CD4-positive, alpha-beta T cell treated with Interleukin-2 at 100 ng/mL for 4 hours (primary cell): ENCODE measurements around the gene SFI1.
"Not testable (repeated sequence)": the region's sequence is repeated elsewhere in the genome, so short reads cannot be mapped to it uniquely, and the experiment has no call there.

ENCODE experiments used
- DNase-seq: peaks from one replicate; pipeline ENCODE4 v3.0.0-alpha.2; 2020; ENCODE audit warnings: low spot score

The SFI1 gene, protein sequence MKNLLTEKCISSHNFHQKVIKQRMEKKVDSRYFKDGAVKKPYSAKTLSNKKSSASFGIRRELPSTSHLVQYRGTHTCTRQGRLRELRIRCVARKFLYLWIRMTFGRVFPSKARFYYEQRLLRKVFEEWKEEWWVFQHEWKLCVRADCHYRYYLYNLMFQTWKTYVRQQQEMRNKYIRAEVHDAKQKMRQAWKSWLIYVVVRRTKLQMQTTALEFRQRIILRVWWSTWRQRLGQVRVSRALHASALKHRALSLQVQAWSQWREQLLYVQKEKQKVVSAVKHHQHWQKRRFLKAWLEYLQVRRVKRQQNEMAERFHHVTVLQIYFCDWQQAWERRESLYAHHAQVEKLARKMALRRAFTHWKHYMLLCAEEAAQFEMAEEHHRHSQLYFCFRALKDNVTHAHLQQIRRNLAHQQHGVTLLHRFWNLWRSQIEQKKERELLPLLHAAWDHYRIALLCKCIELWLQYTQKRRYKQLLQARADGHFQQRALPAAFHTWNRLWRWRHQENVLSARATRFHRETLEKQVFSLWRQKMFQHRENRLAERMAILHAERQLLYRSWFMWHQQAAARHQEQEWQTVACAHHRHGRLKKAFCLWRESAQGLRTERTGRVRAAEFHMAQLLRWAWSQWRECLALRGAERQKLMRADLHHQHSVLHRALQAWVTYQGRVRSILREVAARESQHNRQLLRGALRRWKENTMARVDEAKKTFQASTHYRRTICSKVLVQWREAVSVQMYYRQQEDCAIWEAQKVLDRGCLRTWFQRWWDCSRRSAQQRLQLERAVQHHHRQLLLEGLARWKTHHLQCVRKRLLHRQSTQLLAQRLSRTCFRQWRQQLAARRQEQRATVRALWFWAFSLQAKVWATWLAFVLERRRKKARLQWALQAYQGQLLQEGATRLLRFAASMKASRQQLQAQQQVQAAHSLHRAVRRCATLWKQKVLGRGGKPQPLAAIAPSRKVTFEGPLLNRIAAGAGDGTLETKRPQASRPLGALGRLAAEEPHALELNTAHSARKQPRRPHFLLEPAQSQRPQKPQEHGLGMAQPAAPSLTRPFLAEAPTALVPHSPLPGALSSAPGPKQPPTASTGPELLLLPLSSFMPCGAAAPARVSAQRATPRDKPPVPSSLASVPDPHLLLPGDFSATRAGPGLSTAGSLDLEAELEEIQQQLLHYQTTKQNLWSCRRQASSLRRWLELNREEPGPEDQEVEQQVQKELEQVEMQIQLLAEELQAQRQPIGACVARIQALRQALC

DNA sequence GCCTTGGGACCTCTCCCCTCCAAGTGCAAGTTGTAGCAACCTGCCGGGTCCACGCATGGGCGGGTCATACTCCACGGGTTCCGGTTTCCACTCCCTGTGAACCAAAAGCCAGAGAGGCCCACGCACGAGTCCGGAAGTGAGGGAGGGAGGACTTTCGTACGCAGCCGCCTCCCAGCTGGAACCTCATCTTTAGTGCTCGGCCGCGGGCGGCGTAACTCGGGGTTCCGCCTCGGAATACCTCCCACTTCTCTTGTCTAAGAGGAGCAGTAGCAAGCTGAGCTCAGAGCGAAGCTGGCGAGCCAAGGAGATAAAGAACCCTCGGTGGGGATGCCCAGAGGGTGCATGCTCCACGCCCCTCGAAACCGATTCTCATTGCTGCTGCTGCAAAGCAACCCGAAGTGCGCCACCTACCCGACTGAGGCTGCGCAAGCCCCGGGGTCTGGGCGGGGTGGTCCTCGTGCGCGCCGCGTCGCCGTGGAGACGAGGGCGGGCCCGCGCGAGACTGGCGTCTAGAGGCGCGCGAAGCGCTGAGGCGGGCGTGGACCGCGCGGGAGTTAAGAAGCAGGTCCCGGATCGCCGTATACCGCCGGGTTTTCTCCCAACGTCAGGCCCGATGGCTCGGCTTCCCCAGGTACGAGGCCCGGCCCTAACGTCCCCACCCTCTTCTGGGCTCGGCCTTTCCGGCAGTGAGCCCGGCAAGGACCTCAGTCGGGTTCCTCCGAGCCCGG lies at the start of gene SFI1:
SFI1 (plus strand) TSS at position 530 of the 728 bp plus-strand sequence. CDS start 11,749 bp downstream, outside the sequence.
- peak; percentile 96 for DNase-seq

DNA sequence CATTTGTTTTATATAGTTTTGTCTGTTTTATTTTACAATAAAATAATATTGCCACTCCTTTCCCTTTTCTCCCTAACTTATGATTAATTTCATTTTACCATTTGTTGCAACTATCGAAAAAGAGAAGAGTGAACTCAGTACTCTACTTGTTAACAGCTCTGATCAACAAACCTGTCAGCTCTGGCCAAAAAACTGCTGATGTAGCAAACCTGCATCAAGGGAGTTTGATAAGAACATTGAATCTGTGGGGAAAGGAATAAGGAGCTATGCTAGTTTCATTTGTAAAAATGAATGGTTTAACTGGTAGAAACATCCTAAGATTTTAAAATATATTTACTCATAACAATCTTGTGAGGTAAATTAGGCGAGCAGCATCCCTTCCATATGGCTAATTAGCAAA lies 49.6 kb upstream of the SFI1 start:
- DNase-seq: no peak

DNA sequence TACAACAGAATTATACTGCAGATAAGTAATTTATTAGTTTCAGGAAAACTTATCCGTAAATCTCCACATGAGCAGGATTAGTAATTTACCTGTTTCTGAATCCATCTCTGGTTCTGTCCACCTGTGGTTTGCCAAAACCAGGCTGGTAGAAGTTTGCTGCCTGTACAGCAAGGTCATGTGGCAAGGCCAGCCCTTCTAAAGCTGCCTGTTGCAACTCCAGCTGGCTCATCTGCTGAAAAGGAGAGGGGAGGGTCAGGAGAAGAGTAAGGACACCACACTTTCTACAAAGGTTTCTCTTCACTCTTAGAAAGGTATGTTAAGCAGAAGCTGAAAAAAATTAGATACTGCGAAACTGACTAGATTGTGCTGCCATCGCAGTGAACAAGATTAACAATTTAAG lies 49.0 kb upstream of the SFI1 start:
- DNase-seq: no peak

DNA sequence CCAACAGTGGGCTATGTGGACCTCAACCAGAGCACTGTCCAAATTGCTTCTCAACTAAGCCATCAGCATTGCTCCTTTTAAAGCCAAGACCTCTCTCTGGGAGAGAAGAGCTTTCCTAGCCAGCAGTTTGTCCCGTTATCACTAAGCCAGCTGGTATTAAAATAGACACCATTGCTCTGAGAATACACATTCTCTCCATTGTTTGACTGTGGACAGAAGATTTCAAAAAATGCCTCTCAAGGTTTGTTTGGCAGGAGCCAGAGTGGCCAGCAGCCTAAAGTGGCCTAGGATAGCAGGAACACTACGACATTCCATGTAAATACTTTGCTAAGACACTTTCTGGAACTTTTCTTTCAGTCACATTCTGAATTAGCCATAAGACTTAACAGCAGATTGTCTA lies 48.0 kb upstream of the SFI1 start:
- DNase-seq: no peak

DNA sequence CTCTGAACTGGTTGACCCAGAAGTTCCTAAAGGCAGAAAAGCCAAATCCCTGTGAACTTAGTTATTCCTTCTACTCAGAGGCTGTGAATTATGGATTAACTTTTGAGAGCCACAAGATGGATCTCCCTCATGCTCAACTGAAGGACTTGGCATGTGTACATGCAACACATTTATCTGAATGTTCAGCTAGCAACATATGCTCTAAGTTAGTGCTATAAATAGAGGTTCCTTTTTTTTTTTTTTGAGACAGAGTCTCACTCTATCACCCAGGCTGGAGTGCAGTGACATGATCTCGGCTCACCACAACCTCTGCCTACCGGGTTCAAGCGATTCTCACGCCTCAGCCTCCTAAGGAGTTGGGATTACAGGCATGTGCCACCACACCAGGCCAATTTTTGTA lies 46.8 kb upstream of the SFI1 start:
- no peak for DNase-seq

DNA sequence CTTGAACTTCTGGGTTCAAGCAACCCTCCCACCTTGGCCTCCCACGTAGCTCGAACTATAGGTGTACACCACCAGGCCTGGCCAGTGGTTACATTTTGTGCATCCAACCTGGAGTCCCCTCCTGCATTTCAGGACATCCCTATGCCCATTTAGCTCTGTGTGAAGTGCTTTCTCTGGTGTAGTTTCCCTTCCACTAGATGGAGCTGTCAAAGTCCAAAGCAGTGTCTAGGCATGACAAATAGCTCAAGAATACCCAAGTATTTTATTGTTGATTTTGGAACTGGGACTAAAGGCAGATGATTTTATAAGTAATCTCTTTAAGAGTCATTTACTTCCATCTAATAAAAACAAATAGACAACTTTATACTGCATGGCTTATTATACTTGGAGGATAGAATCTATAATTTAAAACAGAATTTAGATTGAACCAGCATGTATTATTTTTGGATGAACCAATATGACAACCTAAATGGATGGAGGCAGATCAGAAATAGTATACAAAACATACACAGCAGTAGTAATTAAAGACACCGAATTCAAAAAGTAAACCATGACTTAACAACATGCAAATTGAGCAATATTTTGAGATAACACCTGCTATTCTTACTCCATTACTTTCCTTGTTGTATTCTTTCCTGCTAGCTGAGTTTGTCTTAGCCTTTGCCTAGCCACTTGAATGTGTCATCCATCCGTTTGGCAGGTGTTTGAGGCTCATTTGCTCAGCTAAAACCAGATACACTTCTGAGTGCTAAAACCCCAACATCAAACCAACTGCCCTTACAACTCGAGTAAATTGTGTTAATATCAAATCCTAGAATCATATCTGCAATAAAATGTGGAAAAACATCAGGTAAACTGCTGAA lies 44.4 kb upstream of the SFI1 start:
- peak; percentile 35 for DNase-seq

DNA sequence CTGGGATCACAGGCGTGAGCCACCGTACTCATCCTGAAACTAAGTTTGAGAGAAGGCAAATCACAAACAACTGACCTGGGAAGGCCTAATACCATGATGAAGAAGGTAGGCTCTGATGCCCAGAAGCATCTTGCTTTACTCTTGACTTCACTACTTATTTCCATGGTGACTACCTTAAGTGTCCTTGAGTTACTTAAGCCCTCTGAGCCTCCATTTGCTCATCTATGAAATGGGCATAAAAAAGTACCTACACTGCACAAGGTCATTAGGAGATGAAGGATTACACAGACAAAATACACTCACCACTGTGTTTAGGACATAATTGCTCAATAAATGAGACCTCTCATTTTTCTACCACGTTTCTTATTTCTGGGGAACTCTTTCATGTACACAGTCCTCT lies 34.6 kb upstream of the SFI1 start:
- no peak for DNase-seq

DNA sequence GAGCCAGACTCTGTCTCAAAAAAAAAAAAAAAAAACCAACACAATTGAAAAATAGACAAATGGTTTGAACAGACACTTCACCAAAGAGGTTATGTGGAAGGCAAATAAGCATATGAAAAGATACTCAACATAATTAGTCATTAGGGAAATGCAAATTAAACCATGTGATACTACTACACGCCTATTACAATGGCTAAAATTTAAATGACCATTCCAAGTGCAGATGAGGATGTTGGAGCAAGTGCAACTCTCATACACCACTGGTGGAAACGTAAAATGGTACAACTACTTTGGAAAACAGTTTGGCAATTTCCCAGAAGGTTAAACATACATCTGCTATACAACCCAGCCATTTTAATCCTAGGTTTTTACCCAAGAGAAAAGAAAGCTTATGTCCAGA lies 31.0 kb upstream of the SFI1 start:
- DNase-seq: no peak

DNA sequence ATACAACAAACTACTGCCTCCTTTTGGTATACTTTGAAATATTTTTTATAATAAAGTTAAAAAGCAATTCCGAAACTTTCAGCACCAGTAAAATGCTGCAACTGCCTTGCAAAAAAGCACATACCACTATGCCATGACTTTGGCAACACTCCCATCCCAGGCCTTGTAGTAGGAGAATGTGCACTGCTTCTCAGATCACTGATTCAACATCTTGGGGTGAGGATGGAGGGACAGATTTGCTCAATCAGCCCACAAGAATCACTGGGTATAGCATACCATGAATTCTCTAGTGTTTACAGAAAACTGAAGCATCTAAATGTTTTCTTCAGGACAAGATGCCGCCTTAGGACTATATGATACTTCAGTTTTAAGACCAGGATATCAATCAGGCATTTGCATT lies 21.6 kb upstream of the SFI1 start:
- DNase-seq: no peak

DNA sequence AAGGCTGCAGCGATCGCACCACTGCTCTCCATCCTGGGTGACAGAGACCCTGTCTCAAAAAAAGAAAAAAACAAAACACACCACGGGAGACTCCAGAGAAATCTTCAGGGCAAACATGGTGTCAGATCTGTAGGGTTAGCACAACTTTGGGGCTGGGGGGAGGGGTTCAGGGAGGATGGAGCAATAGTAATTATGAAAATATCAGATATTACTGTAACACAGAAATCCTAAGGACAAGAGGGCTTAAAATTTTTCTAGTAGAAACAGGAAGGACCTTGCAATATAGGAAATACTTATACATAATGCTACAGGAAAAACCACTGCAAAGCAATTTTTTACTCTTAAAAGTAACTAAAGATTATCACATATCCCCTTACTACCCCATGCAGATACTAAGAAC lies 20.5 kb upstream of the SFI1 start:
- no peak for DNase-seq

DNA sequence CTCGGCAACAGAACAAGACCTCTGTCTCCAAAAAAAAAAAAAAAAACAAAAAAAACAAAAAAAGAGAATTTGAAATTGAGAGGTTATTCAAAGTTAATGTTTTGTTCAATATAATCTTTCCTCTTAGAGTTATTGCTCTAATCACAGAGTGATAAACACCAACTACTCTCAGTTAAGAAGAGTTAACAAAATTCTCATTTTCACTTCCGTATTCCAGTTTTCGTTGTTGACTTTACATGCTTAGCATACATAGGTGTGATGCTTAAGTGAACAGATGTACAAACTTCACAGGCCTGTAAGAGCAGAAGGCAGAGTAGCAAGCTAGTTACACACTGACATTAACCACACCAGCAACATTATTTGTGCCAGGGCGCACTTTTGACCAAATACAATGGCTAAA lies 19.0 kb upstream of the SFI1 start:
- no peak for DNase-seq

DNA sequence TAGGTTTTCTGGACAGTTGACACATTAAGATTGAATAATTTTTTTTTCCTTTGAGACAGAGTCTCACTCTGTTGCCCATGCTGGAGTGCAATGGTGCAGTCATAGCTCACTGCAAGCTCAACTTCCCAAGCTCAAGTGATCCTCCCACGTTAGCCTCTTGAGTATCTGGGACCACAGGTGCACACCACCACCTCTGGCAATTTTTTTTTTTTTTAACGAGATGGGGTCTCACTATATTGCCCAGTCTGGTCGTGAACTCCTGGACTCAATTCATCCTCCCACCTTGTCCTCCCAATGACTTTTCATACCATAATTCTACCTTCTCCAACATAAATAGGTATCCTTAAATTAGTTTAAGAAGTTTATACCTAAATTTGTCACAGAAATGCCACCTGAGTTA lies 15.2 kb upstream of the SFI1 start:
- no peak for DNase-seq

DNA sequence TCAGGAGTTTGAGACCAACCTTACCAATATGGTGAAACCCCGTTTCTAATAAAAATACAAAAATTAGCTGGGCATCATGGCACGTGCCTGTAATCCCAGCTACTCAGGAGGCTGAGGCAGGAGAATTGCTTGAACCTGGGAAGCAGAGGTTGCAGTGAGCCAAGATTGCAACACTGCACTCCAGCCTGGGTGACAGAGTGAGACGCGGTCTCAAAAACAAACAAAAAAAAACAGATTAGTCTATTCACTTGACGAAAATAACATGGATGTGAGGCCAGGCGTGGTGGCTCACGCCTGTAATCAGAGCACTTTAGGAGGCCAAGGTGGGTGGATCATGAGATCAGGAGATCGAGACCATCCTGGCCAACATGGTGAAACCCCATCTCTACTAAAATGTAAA lies 13.9 kb upstream of the SFI1 start:
- DNase-seq: not testable (repeated sequence)

DNA sequence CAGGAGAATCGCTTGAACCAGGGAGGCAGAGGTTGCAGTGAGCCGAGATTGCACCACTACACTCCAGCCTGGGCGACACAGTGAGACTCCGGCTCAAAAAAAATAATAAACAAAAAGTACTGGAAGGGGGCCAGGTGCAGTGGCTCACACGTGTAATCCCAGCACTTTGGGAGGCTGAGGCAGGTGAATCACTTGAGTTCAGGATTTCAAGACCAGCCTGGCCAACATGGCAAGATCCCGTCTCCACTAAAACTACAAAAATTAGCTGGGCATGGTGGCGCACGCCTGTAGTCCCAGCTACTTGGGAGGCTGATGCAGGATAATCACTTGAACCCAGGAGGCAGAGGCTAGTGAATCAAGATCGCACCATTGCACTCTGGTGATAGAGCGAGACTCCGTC lies 10.0 kb upstream of the SFI1 start:
- DNase-seq: not testable (repeated sequence)

DNA sequence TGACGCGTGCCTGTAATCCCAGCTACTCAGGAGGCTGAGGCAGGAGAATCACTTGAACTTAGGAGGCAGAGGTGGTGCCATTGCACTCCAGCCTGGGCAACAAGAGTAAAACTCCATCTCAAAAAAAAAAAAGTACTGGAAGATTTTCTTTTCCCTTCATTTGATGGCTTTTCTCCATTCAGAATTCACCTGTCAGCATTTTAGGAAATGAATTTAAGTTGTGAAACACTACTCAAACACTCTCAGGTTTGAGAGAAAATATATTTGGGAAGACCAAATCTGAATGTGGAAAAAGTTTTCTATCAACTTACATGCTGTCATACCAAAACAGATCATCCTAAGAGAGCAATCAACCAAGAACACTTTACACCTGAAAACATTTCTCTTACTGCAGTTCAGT lies 9.4 kb upstream of the SFI1 start:
- DNase-seq: no peak

DNA sequence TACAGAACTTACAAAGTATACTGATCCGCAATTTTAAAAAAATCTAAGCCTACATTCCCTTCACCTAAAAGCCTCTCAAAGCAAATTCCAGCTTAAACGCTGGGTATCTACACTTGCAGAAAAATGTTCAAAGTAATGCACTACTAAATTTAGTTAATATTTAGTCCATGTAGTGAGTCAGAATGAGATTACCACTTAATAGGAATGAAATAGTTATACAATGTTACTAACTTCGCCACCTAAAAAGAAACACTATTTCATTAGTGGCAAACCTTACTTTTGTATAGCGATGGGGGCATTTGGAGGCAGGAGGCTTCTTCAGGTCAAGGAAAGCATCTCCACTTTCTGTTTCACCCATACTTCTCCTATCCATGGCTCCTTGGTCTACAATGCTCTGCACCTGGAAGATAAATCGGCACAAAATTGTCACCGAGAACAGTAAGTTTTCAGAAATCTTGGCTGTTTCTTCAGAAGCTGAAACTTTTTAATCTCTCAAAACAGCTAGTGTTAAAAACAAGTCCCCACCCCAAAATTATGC lies 7.9 kb upstream of the SFI1 start:
- no peak for DNase-seq

DNA sequence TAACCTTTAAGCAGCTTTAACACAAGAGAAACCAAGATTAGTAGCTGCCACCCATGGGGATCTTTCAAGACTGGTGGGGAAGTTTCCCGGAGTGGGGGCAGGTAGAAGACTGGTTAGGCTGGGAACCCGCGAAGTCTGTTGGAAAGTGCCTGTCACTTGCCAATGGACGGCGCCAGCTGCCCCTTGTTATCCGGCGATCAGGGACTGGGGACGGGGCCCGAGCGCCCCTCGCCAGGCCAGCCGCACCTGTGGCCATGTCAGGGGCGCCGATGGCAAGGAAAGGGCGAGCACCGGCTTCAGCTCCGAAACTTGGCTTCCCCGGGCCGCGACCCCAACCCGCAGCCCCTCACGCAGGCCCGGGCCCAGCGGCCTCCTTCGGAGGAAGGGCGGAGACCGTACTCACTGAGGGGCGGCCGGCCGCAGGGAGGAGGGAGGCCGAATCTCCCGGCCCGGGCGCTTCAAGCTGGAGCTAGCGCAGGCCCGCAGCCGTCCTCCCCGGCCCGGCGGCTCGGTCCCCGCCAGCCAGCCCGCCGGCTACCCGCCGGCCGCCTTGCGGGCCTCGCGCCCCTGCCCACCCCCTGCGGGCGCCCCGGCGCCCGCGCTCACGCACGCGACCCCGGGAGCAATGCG lies 7.2 kb upstream of the SFI1 start:
- no peak for DNase-seq

DNA sequence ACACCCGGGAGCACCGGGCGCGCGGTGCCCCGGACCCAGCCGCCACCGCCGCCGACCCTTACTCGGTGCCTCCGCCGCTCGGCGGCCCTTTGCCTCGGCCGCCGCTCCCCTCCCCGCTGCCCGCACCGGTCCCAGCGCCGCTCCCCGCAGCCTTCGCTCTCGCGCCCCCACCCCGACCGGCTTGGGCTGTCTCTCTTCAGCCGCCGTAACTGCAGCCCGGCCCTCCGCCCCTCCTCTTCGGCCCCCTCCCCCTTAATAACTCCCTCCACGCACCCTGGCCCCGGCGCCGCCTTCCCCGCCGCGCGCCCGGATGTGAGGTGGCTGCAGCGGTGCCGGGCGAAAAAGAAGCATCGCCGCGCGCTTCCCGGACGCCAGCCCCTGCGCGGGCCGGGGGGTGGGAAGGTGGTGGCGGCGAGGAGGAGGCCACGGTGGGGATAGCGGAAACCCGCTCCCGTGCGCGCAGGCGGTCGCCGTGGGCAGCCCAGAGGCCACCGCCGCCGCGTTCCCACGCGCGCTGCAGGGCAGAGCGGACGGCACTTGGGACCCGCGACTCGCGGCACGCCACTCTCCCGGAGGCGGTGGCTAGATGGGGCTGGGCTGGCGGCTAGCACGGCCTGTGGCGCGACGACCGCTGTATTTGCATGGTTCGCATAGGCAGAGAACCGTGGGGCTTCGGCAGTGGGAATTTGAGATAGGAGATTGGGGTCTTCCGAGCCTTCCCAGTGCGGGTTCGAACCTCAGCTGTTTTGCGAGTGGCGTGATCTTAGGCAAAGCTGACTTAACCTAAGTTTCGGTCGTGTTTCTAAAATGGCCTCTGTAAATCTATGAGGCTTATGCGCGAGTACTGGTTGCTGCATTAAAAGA lies 6.5 kb upstream of the SFI1 start, which contains the start of gene EIF4ENIF1:
EIF4ENIF1 (minus strand) TSS at position 211 of the 864 bp plus-strand sequence. CDS start 1,124 bp downstream, outside the sequence.
- DNase-seq: peak; percentile 90

DNA sequence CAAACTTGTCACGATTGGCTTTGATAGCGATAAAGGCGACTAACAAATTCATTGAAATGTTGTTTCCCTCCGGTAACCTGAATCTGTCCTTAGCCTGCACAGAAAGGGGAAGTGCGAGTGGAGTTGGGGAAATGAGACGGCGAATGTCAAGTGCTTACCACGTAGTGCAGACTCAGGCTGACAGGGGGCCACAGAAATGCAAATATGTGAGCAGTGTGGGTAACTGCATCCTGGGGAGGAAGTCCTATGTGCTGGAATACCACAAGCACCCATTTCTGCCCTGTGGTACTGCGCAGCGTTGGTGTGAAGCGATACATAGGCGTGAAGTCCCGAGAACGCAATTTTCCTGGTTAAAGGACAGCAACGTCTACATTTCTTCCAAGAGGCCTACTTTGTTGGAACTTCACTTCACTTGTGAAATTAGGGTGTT lies 5.8 kb upstream of the SFI1 start:
- peak; percentile 66 for DNase-seq
